IMR-90 (cell line): ENCODE data around the gene BAZ2B. TPM values are rescaled to one million over a fixed set of nuclear protein-coding genes. Genes with fewer than 3 reads are reported as not detected.

Experiments
- ATAC-seq: fragments of 200-7000 bp; cut with Tn5 transposase; 2 replicates; pipeline ENCODE4 v1.9.1; 2020; ENCODE audit warnings: low read depth, mild to moderate bottlenecking, moderate library complexity
- BruUV-seq: library from RNA; stranded (reverse); fragments of 400-500 nt; replicated peaks from 2 replicates; lab custom pipeline; 2021; lab: Mats Ljungman, UMichigan
- CTCF ChIA-PET: fragments of 300-600 bp; formaldehyde crosslinking; extraction: SDS; loops from one replicate; lab custom pipeline; 2021; ENCODE audit warnings: antibody characterized with exemption; lab: Yijun Ruan, JAX
- POLR2A ChIA-PET: fragments of 300-600 bp; sonication (Branson Sonifier 250); formaldehyde crosslinking; loops from one replicate; lab custom pipeline; 2022; ENCODE audit warnings: antibody characterized with exemption; ENCODE audit not compliant: unreplicated experiment; lab: Charles Lee
- DNase-seq: peaks from one replicate; pipeline ENCODE4 v3.0.0; 2013
- H2AFZ ChIP-seq: replicated peaks from 2 replicates; pipeline ENCODE3; 2013; ENCODE audit warnings: low read length, mild to moderate bottlenecking; ENCODE audit not compliant: poor library complexity
- H2AK5ac ChIP-seq: 2 replicates; pipeline ENCODE4 v1.6.1; 2013; ENCODE audit warnings: low read depth, low read length, inconsistent platforms
- H2AK9ac ChIP-seq: replicated peaks from 2 replicates; pipeline ENCODE3; 2013; ENCODE audit warnings: mild to moderate bottlenecking, low read depth, low read length, moderate library complexity; ENCODE audit not compliant: poor library complexity
- H2BK120ac ChIP-seq: 2 replicates; pipeline ENCODE4 v1.6.1; 2013; ENCODE audit warnings: low read depth, low read length, inconsistent platforms
- H2BK15ac ChIP-seq: 3 replicates; pipeline ENCODE4 v1.6.1; 2013; ENCODE audit warnings: low read depth, low read length, inconsistent platforms
- H2BK20ac ChIP-seq: 2 replicates; pipeline ENCODE4 v1.6.1; 2013; ENCODE audit warnings: low read depth, mild to moderate bottlenecking, inconsistent platforms, low read length, moderate library complexity
- H2BK5ac ChIP-seq: 2 replicates; pipeline ENCODE4 v1.6.1; 2013; ENCODE audit warnings: mild to moderate bottlenecking, low read depth, low read length, inconsistent platforms; ENCODE audit not compliant: poor library complexity, severe bottlenecking
- H3K14ac ChIP-seq: replicated peaks from 2 replicates; pipeline ENCODE4 v1.6.1; 2013; ENCODE audit warnings: low read depth, low read length, inconsistent platforms
- H3K18ac ChIP-seq: 2 replicates; pipeline ENCODE4 v1.6.1; 2013; ENCODE audit warnings: low read depth, low read length, control low read depth
- H3K23ac ChIP-seq: 2 replicates; pipeline ENCODE4 v1.6.1; 2013; ENCODE audit warnings: low read depth, low read length, inconsistent platforms
- H3K27ac ChIP-seq: 2 replicates; pipeline ENCODE4 v1.5.1; 2013; ENCODE audit warnings: mild to moderate bottlenecking, control low read depth, low read length; ENCODE audit not compliant: insufficient read depth
- H3K27me3 ChIP-seq: 2 replicates; pipeline ENCODE4 v1.6.1; 2013; ENCODE audit warnings: low read length; ENCODE audit not compliant: control insufficient read depth, insufficient read depth
- H3K36me3 ChIP-seq: 2 replicates; pipeline ENCODE4 v1.6.1; 2013; ENCODE audit warnings: low read length, mixed read lengths; ENCODE audit not compliant: control insufficient read depth, insufficient read depth
- H3K4ac ChIP-seq: 2 replicates; pipeline ENCODE4 v1.6.1; 2013; ENCODE audit warnings: low read depth, low read length, inconsistent platforms
- H3K4me1 ChIP-seq: 2 replicates; pipeline ENCODE4 v1.6.1; 2013; ENCODE audit warnings: low read length, mixed read lengths; ENCODE audit not compliant: control insufficient read depth, insufficient read depth
- H3K4me2 ChIP-seq: 2 replicates; pipeline ENCODE4 v1.6.1; 2013; ENCODE audit warnings: low read depth, mild to moderate bottlenecking, control low read depth, low read length, moderate library complexity
- H3K4me3 ChIP-seq: 2 replicates; pipeline ENCODE4 v1.5.1; 2013; ENCODE audit warnings: low read depth, mild to moderate bottlenecking, control low read depth, low read length, moderate library complexity; ENCODE audit not compliant: insufficient read depth
- H3K56ac ChIP-seq: 2 replicates; pipeline ENCODE4 v1.6.1; 2013; ENCODE audit warnings: low read length, inconsistent platforms; ENCODE audit not compliant: insufficient read depth; ENCODE audit errors: extremely low read depth
- H3K79me1 ChIP-seq, 2 experiments: 2 replicates each; pipeline ENCODE4 v1.6.1; 2013; ENCODE audit warnings: low read length in 2 of 2, inconsistent platforms in 1 of 2, low read depth in 1 of 2
- H3K9ac ChIP-seq: 2 replicates; pipeline ENCODE4 v1.6.1; 2013; ENCODE audit warnings: low read depth, low read length, control low read depth
- H3K9me1 ChIP-seq: 2 replicates; pipeline ENCODE4 v1.6.1; 2013; ENCODE audit warnings: low read length, inconsistent platforms; ENCODE audit not compliant: insufficient read depth
- H3K9me3 ChIP-seq: 2 replicates; pipeline ENCODE4 v1.6.1; 2013; ENCODE audit warnings: low read length; ENCODE audit not compliant: control insufficient read depth, insufficient read depth
- H4K20me1 ChIP-seq: 2 replicates; pipeline ENCODE4 v1.6.1; 2013; ENCODE audit warnings: low read length, inconsistent platforms; ENCODE audit not compliant: insufficient read depth
- H4K5ac ChIP-seq: 2 replicates; pipeline ENCODE4 v1.6.1; 2013; ENCODE audit warnings: mild to moderate bottlenecking, low read depth, low read length, control low read depth
- H4K8ac ChIP-seq, 2 experiments: 2 replicates each; pipeline ENCODE4 v1.6.1; 2013; ENCODE audit warnings: low read depth in 2 of 2, low read length in 2 of 2, control low read depth in 1 of 2, inconsistent platforms in 1 of 2
- H4K91ac ChIP-seq: 2 replicates; pipeline ENCODE4 v1.6.1; 2013; ENCODE audit warnings: low read depth, low read length, inconsistent platforms; ENCODE audit not compliant: insufficient read depth
- BHLHE40 ChIP-seq: fragments of 150-350 bp; IDR thresholded peaks from 2 replicates; pipeline ENCODE4 v1.6.1; 2016; ENCODE audit warnings: mild to moderate bottlenecking, low read depth, low read length
- CEBPB ChIP-seq: IDR thresholded peaks from 2 replicates; pipeline ENCODE4 v1.6.1; 2012; ENCODE audit warnings: low read depth, low read length, improper control_type of control experiment
- CHD1 ChIP-seq: IDR thresholded peaks from 2 replicates; pipeline ENCODE4 v1.6.1; 2012; ENCODE audit warnings: low read depth, low read length, improper control_type of control experiment
- ELK1 ChIP-seq: fragments of 150-350 bp; IDR thresholded peaks from 2 replicates; pipeline ENCODE4 v1.6.1; 2016; ENCODE audit warnings: low read depth, mild to moderate bottlenecking, low read length, moderate library complexity, borderline replicate concordance
- FOS ChIP-seq: fragments of 150-350 bp; IDR thresholded peaks from 2 replicates; pipeline ENCODE4 v1.6.1; 2016; ENCODE audit warnings: low read depth, low read length
- MAFK ChIP-seq: IDR thresholded peaks from 2 replicates; pipeline ENCODE4 v1.6.1; 2012; ENCODE audit warnings: low read depth, low read length, improper control_type of control experiment
- MAZ ChIP-seq: IDR thresholded peaks from 2 replicates; pipeline ENCODE4 v1.6.1; 2012; ENCODE audit warnings: low read depth, mild to moderate bottlenecking, low read length, improper control_type of control experiment, moderate library complexity, borderline replicate concordance
- MXI1 ChIP-seq: IDR thresholded peaks from 2 replicates; pipeline ENCODE4 v1.6.1; 2012; ENCODE audit warnings: low read depth, mild to moderate bottlenecking, low read length, moderate library complexity, borderline replicate concordance
- NFE2L2 ChIP-seq: fragments of 150-350 bp; IDR thresholded peaks from 2 replicates; pipeline ENCODE4 v1.6.1; 2016; ENCODE audit warnings: low read depth, mild to moderate bottlenecking, low read length
- POLR2A ChIP-seq: IDR thresholded peaks from 2 replicates; pipeline ENCODE4 v1.6.1; 2012; ENCODE audit warnings: mild to moderate bottlenecking, low read depth, low read length
- RAD21 ChIP-seq: IDR thresholded peaks from 2 replicates; pipeline ENCODE4 v1.6.1; 2012; ENCODE audit warnings: low read length, improper control_type of control experiment
- RCOR1 ChIP-seq: IDR thresholded peaks from 2 replicates; pipeline ENCODE4 v1.6.1; 2012; ENCODE audit warnings: mild to moderate bottlenecking, low read length, improper control_type of control experiment; ENCODE audit not compliant: insufficient replicate concordance
- RFX5 ChIP-seq: IDR thresholded peaks from 2 replicates; pipeline ENCODE4 v1.8.0; 2012; ENCODE audit warnings: low read depth, mild to moderate bottlenecking, low read length, moderate library complexity
- USF2 ChIP-seq: fragments of 150-350 bp; IDR thresholded peaks from 2 replicates; pipeline ENCODE4 v1.6.1; 2017; ENCODE audit warnings: mild to moderate bottlenecking, antibody characterized with exemption, low read length, low read depth
- WGBS, 2 experiments: methylation state at CpG; one replicate each; pipeline versions ENCODE4 v1.1.5 to v1.1.7; 2013; ENCODE audit warnings: missing lambda C conversion rate in 2 of 2; ENCODE audit not compliant: insufficient read length in 1 of 2; ENCODE audit errors: extremely low coverage in 2 of 2; 5-methylcytosine and 5-hydroxymethylcytosine counted together
- dilution Hi-C: fragments of 300-500 bp; cut with HindIII; formaldehyde crosslinking; loops from one replicate; pipeline ENCODE4 v1.14.3; 2018; ENCODE audit warnings: low sequenced_read_pairs; ENCODE audit not compliant: unreplicated experiment
- in situ Hi-C: fragments of 300-500 bp; cut with MboI; formaldehyde crosslinking; loops from 3 replicates; pipeline ENCODE4 v1.14.3; 2019; ENCODE audit warnings: low sequenced_read_pairs, inconsistent platforms, mixed read lengths
- intact Hi-C: fragments of 100-400 bp; cut with micrococcal nuclease; formaldehyde crosslinking; loops from 2 replicates; pipeline ENCODE4 v1.10.0; 2022
- polyA plus RNA-seq, 3 experiments: library from polyadenylated mRNA; depleted of rRNA; stranded (reverse); fragments of >200 nt; gene quantifications; 2 replicates each; pipeline ENCODE4 v1.2.3, GENCODE V29; 2012; ENCODE audit warnings: low replicate concordance in 1 of 3
- total RNA-seq: library from RNA; depleted of rRNA; stranded (reverse); fragments of >200 nt; gene quantifications from 2 replicates; pipeline ENCODE4 v1.2.3, GENCODE V29; 2012
- TF ChIP-seq, protein P1 (sequence below): conservative IDR thresholded peaks from 2 replicates; pipeline ENCODE4 v1.5.1; 2012; ENCODE audit warnings: mild to moderate bottlenecking, low read depth, low read length, improper control_type of control experiment

The BAZ2B gene
- total and polyA plus RNA-seq, 2 of the 4 experiments (the other 2 are of a cell fraction), result 8.9 to 42.1 TPM

DNA sequence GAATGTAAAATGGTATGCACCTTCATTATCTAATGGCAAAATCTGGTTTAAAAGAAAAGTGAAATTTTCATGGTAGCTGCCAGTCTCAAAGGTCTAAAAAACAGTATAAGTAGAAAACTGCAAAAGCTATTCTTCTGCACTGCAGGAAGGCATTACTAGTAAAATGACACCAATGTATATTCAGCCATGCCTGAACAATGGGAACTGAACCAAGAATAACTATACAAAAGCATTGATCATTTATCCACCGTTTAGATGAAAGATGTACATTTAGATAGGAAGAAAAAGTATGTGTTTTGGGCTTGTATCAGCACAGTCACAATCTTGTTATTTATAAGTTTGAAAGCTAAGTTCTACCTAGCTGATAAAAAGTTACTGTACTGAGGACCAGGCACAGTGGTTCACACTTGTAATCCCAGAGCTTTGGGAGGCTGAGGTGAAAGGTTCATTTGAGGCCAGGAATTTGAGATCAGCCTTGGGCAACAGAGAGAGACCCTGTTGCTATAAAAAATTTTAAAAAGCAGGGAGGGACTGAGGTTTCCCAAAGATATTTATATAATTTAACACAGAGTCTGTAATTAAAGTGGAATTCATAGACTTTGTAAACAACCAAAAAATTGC lies 166.7 kb downstream of the BAZ2B start:
- Histone ChIP-seq H2AK9ac (no peak overlapping the region), H3K4me2 (no peak overlapping the region), H2AK5ac (no peak overlapping the region), H2BK5ac (no peak overlapping the region), H4K5ac (no peak overlapping the region), H3K36me3 (peaks cover 21% of the 10 kb centered on the region), H3K4me3 (no peak overlapping the region), H3K14ac (no peak overlapping the region), H3K9me3 (no peaks in the 10 kb centered on the region), H4K91ac (no peak overlapping the region), H3K4ac (no peak overlapping the region), H2AFZ (no peak overlapping the region), H3K4me1 (peaks cover 2% of the 10 kb centered on the region; the same call in 1 of the 2 replicates), H3K27me3 (no peaks in the 10 kb centered on the region), H3K79me1 (peaks cover 0 to 2% of the 10 kb centered on the region in 2 experiments; a peak in 1 of 4 replicates), H2BK15ac (no peak overlapping the region), H3K9me1 (no peaks in the 10 kb centered on the region), H2BK20ac (no peak overlapping the region), H3K56ac (no peak overlapping the region), H3K18ac (no peak overlapping the region), H4K20me1 (no peaks in the 10 kb centered on the region), H3K9ac (no peak overlapping the region), H3K27ac (no peak overlapping the region), H2BK120ac (no peak overlapping the region), H4K8ac (no peak overlapping the region), H3K23ac (no peak overlapping the region)
- POLR2A ChIA-PET, result no interaction called here
- intact Hi-C loops (no loop called here), dilution Hi-C loops (no loop called here), in situ Hi-C loops (no loop called here)
- no TSS peak for BruUV-seq
- no CpG with 5 or more reads among the region's 1 CpG for WGBS, 2 experiments
- ATAC-seq, result no peak
- peak; percentile 7 for DNase-seq
- CTCF ChIA-PET, result no interaction called here
- TF ChIP-seq USF2, result no peak
- no peak for TF ChIP-seq MAZ
- TF ChIP-seq BHLHE40, result no peak
- TF ChIP-seq MXI1, result no peak
- no peak for TF ChIP-seq FOS
- TF ChIP-seq CEBPB, result no peak
- TF ChIP-seq RFX5, result no peak
- no peak for TF ChIP-seq RCOR1
- no peak for TF ChIP-seq NFE2L2
- TF ChIP-seq ELK1, result no peak
- TF ChIP-seq POLR2A, result no peak
- no peak for TF ChIP-seq RAD21
- TF ChIP-seq, protein P1, sequence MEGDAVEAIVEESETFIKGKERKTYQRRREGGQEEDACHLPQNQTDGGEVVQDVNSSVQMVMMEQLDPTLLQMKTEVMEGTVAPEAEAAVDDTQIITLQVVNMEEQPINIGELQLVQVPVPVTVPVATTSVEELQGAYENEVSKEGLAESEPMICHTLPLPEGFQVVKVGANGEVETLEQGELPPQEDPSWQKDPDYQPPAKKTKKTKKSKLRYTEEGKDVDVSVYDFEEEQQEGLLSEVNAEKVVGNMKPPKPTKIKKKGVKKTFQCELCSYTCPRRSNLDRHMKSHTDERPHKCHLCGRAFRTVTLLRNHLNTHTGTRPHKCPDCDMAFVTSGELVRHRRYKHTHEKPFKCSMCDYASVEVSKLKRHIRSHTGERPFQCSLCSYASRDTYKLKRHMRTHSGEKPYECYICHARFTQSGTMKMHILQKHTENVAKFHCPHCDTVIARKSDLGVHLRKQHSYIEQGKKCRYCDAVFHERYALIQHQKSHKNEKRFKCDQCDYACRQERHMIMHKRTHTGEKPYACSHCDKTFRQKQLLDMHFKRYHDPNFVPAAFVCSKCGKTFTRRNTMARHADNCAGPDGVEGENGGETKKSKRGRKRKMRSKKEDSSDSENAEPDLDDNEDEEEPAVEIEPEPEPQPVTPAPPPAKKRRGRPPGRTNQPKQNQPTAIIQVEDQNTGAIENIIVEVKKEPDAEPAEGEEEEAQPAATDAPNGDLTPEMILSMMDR, result no peak
- TF ChIP-seq CHD1, result no peak
- TF ChIP-seq MAFK, result no peak
